ENCODE data around the gene MTMR12.

GRCh38 chr5:32339878-32340277, 27.1 kb upstream of the MTMR12 start:
- no peak for TF ChIP-seq CTCF (conservative IDR thresholded peaks at IDR 0.05; ENCODE audit: low read length)
- TF ChIP-seq EZH2phosphoT487 (IDR thresholded peaks at IDR 0.05; ENCODE audit: borderline replicate concordance, low read depth, low read length), result no peak
